ENCODE results near the gene NT5M.

GRCh38 chr17:17356149-17356930 is 53.2 kb downstream of the NT5M start:
- TF ChIP-seq CTCF (conservative IDR thresholded peaks at IDR 0.05; ENCODE audit: low read length) (peak; percentile 100), EZH2phosphoT487 (IDR thresholded peaks at IDR 0.05; ENCODE audit: borderline replicate concordance) (no peak)
